ENCODE results near the gene GINS2.

DNA sequence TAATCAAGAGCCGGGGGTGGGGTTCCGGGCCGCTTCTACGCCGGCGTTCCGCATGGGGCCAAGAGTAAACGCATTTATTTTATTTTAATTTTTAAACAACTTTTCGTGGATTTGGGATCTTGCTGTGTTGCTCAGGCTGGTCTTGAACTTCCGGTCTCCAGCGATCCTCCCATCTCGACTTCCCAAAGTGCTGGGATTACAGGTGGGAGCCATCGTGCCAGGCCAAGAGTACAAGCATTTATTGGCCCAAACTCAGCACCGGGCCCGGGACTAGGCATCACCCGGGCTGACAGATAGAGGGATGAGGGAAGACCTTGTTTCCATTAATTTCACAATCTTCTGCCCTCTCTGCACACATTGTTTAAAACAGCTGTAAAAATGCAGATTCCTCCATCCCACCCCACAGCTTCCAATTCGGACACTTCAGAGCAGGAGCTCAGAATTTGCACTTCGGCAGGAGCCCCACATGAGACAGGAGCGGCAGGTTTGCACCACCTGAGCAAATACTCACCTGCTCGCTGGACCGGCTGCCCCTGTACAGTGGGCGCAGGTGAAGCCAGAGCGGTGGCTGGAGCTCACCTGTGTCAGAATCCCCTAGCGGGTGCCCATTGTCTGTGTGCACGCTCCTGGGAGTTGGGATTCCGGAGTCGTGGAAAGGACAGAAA is 663 bp upstream of the GINS2 start:
- TF ChIP-seq, protein P1, sequence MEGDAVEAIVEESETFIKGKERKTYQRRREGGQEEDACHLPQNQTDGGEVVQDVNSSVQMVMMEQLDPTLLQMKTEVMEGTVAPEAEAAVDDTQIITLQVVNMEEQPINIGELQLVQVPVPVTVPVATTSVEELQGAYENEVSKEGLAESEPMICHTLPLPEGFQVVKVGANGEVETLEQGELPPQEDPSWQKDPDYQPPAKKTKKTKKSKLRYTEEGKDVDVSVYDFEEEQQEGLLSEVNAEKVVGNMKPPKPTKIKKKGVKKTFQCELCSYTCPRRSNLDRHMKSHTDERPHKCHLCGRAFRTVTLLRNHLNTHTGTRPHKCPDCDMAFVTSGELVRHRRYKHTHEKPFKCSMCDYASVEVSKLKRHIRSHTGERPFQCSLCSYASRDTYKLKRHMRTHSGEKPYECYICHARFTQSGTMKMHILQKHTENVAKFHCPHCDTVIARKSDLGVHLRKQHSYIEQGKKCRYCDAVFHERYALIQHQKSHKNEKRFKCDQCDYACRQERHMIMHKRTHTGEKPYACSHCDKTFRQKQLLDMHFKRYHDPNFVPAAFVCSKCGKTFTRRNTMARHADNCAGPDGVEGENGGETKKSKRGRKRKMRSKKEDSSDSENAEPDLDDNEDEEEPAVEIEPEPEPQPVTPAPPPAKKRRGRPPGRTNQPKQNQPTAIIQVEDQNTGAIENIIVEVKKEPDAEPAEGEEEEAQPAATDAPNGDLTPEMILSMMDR (IDR thresholded peaks at IDR 0.05): no peak
- no peak for TF ChIP-seq POLR2A (IDR thresholded peaks at IDR 0.05)
